ENCODE measurements around the gene ZNF689. TPM values are rescaled to one million over a fixed set of nuclear protein-coding genes. Genes with fewer than 3 reads are reported as not detected.
A peak's percentile ranks its signal among the peaks of the same experiment; 100 is the strongest.

Gene ZNF689
- total RNA-seq, 6 donors from 2014 or later = 3.1 to 10.9 (median 8.9) TPM

GRCh38 chr16:30620169-30620568 lies 10.0 kb upstream of the ZNF689 start:
- DNase-seq (no peak), ATAC-seq (ENCODE audit: low FRiP score in 2 of 2) (no peak)
- WGBS, 2 donors = 49 to 63% methylated on average over 3 of the region's 3 CpGs
- no peaks in the 10 kb centered on the region for H3K9me3 ChIP-seq
- peaks cover 0 to 7% (median 0%) of the 10 kb centered on the region in 4 donors for H3K4me1 ChIP-seq
- no peak overlapping the region for H3K4me3 ChIP-seq
- H3K27ac ChIP-seq = no peak overlapping the region
- H3K36me3 ChIP-seq = no peaks in the 10 kb centered on the region
- H3K27me3 ChIP-seq = no peaks in the 10 kb centered on the region
- no peak for TF ChIP-seq EP300 (IDR thresholded peaks at IDR 0.05)
- TF ChIP-seq POLR2AphosphoS5 (IDR thresholded peaks at IDR 0.05) = no peak

DNA sequence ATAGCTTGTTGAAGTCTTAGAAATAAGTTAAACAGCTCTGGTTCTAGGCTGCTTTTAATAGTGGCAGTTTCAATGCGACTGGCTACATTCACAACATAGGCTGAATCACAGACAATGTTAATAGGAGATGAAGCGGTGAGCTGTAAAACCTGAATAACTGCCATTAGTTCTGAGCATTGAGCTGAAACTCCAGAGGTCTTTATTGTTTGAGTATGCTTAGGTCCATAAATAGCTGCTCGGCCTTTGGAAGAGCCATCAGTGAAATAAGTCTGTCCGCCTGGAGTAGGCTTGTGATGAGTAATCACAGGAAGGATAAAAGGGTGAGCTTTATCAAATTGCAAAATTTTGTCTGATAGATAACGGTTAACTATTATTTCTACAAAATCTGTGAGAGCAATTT lies 9.4 kb upstream of the ZNF689 start:
- Histone ChIP-seq H3K4me3 (no peak overlapping the region), H3K27ac (no peak overlapping the region), H3K4me1 (peaks cover 0 to 7% (median 0%) of the 10 kb centered on the region in 4 donors), H3K36me3 (no peaks in the 10 kb centered on the region), H3K27me3 (no peaks in the 10 kb centered on the region), H3K9me3 (no peaks in the 10 kb centered on the region)
- WGBS, 2 donors = 85 to 87% methylated on average over 5 of the region's 5 CpGs
- TF ChIP-seq POLR2AphosphoS5 (IDR thresholded peaks at IDR 0.05) (no peak), POLR2A (IDR thresholded peaks at IDR 0.05) (no peak), EP300 (IDR thresholded peaks at IDR 0.05) (no peak)
- TF ChIP-seq, protein P1, sequence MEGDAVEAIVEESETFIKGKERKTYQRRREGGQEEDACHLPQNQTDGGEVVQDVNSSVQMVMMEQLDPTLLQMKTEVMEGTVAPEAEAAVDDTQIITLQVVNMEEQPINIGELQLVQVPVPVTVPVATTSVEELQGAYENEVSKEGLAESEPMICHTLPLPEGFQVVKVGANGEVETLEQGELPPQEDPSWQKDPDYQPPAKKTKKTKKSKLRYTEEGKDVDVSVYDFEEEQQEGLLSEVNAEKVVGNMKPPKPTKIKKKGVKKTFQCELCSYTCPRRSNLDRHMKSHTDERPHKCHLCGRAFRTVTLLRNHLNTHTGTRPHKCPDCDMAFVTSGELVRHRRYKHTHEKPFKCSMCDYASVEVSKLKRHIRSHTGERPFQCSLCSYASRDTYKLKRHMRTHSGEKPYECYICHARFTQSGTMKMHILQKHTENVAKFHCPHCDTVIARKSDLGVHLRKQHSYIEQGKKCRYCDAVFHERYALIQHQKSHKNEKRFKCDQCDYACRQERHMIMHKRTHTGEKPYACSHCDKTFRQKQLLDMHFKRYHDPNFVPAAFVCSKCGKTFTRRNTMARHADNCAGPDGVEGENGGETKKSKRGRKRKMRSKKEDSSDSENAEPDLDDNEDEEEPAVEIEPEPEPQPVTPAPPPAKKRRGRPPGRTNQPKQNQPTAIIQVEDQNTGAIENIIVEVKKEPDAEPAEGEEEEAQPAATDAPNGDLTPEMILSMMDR (IDR thresholded peaks at IDR 0.05) = no peak
- ATAC-seq (ENCODE audit: low FRiP score in 2 of 2) = no peak
- no peak for DNase-seq

- H3K36me3 ChIP-seq = no peaks in the 10 kb centered on the region
- TF ChIP-seq POLR2A (IDR thresholded peaks at IDR 0.05) = no peak
- no peak for TF ChIP-seq POLR2AphosphoS5 (IDR thresholded peaks at IDR 0.05)
- TF ChIP-seq EP300 (IDR thresholded peaks at IDR 0.05) = no peak
- TF ChIP-seq, protein P1 (IDR thresholded peaks at IDR 0.05) = no peak
- 53 to 71% methylated on average over 4 of the region's 4 CpGs for WGBS, 2 donors
- no peaks in the 10 kb centered on the region for H3K27me3 ChIP-seq
- DNase-seq = no peak
- H3K4me1 ChIP-seq = peaks cover 0 to 7% (median 0%) of the 10 kb centered on the region in 4 donors
- H3K9me3 ChIP-seq = no peaks in the 10 kb centered on the region
- no peak for ATAC-seq (ENCODE audit: low FRiP score in 2 of 2)
- H3K4me3 ChIP-seq = no peak overlapping the region
- no peak overlapping the region for H3K27ac ChIP-seq
Measured at GRCh38 chr16:30619202-30619601, 9.0 kb upstream of the ZNF689 start.

- no peaks in the 10 kb centered on the region for H3K9me3 ChIP-seq
- no peak overlapping the region for H3K27ac ChIP-seq
- TF ChIP-seq EP300 (IDR thresholded peaks at IDR 0.05) (no peak), POLR2A (IDR thresholded peaks at IDR 0.05) (no peak), POLR2AphosphoS5 (IDR thresholded peaks at IDR 0.05) (no peak)
- TF ChIP-seq, protein P1 (IDR thresholded peaks at IDR 0.05) = peak; percentile 38 to 85 (median 66)
- H3K4me1 ChIP-seq = peaks cover 3 to 11% (median 4%) of the 10 kb centered on the region in 4 donors
- H3K36me3 ChIP-seq = no peaks in the 10 kb centered on the region
- no peak overlapping the region for H3K4me3 ChIP-seq
- H3K27me3 ChIP-seq = no peaks in the 10 kb centered on the region
- ATAC-seq (ENCODE audit: low FRiP score in 2 of 2) = peak; percentile 73 to 86
- peak; percentile 58 to 75 for DNase-seq
- WGBS, 2 donors = 42 to 47% methylated on average over 9 to 12 of the region's 12 CpGs
Measured at GRCh38 chr16:30615358-30616091, 5.3 kb upstream of the ZNF689 start.

DNA sequence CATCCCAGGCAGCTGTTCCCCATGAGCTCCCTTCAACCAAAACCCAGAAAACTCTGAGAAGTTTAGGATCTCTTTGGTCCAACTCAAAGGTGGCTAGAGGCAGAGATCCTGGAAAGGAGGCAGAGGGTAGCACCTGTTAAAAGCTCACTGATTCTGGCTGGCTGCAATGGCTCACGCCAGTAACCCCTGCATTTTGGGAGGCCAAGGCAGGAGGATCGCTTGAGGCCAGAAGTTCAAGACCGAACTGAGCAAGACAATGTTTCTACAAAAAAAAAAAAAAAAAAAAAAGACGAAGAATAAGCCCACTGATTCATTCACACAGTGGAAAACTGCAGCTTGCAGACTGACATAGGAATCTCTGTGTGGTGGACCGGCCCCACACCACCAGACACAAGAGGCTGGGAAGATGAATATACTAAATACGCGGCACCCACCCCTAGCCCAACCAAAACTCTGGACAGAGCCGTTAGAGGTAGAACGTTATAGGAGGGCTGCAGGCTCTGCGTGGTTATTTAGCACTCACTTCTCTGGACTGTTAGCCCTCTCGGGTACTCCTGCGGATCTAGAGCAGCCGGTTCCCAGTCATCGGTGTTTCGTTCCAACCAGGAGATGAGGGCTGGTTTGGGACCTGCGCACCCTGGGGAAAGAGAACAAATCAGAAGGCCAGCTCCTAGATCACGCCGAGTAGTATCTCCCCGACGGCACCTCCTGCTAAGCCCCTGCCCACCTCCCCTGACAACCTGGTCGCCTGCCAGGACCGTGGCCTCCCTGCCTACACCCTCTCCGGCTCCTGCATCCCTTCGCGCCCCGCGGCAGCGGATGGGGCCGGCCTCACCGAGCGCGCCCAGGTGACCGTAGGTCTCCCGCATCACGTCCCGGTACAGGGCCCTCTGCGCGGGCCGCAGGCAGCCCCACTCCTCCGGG lies 925 bp downstream of the ZNF689 start:
- Histone ChIP-seq H3K4me1 (peaks cover 12 to 16% (median 15%) of the 10 kb centered on the region in 4 donors), H3K27ac (peak overlapping the region; percentile 91 to 98 (median 96)), H3K9me3 (no peaks in the 10 kb centered on the region), H3K36me3 (peaks cover 2 to 27% (median 12%) of the 10 kb centered on the region in 4 donors), H3K27me3 (no peaks in the 10 kb centered on the region), H3K4me3 (peak overlapping the region; percentile 47 to 90 (median 72))
- TF ChIP-seq POLR2AphosphoS5 (IDR thresholded peaks at IDR 0.05) = no peak
- TF ChIP-seq, protein P1 (IDR thresholded peaks at IDR 0.05) = peak in 2 of 6 experiments; percentile 2 to 19
- DNase-seq = peak in 1 of 2 donors; percentile 50
- WGBS, 2 donors = 22 to 26% methylated on average over 20 to 23 of the region's 40 CpGs
- ATAC-seq (ENCODE audit: low FRiP score in 2 of 2) = peak; percentile 75 to 77
